HG03520 (cell line): ENCODE results near the gene SERPINA9.
"Not testable (repeated sequence)": the region's sequence is repeated elsewhere in the genome, so short reads cannot be mapped to it uniquely, and the experiment has no call there.

Source experiments
- ATAC-seq: cut with Tn5 transposase; IDR thresholded peaks from one replicate; pipeline ENCODE4 v1.9.1; 2021; ENCODE audit warnings: mild to moderate bottlenecking, moderate library complexity; ENCODE audit not compliant: unreplicated experiment

The SERPINA9 gene

GRCh38 chr14:94486883-94487282 is 10.9 kb upstream of the SERPINA9 start:
- no peak for ATAC-seq

DNA sequence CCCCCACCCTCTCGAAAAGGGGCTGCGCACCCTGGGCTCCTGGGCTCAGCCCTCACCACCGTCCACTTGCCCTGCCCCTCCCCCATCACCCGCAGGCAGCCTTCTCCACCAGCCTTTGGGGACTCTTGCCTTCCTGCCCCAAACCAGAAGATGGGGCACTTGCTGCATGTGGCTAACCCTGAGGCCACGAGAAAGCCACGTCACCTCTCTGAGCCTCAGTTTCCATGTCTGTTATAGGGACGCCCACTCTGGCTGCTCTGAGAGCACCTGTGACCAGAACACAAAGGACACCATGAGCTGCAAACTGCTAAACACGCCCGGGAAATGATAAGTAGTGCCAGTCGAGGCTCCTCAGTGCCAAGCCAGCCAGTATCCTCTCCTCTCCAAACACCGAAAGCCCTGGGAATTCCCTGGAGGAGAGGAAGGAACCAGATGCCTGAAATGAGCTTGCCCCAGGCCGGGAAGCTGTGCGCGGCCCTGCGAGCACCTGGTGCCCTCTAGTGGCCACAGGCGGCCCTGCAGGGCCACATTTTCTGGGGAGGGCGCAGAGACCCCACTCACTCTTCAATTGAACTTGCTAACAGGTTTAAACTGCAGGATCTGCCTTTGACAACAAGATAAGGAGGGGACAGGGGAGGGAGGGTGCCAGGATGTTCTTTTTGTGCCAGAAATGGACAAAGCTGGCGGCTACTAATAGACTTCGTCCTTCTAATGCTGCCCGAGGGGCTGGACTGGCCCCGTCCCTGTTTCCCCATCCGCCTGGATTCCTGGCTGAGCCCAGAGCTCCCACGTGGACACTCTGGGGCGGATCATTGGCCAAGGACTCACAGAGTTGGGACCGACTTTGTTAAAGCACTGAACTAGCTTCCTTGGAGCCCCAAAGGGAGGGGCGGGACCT is 10.2 kb upstream of the SERPINA9 start:
- no peak for ATAC-seq

- ATAC-seq, result no peak
These were observed 8.5 kb upstream of the SERPINA9 start for GRCh38 chr14:94484481-94484880.

GRCh38 chr14:94483729-94484275 is 7.8 kb upstream of the SERPINA9 start:
- ATAC-seq, result no peak

DNA sequence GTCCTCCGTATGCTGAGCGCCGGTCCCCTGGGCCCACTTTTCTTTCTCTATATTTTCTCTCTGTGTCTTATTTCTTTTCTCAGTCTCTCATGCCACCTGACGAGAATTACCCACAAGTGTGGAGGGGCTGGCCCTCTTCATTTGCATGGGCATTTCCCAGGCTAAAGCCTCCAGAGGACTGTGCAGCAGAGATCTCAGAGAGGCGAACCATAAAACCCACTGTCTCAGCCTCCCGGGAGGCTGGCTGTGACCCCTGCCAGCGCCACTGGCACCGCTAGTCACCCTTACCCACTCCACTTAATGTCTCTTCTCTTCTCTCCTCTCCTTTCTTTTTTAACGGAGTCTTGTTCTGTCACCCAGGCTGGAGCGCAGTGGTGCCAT is 7.1 kb upstream of the SERPINA9 start:
- ATAC-seq, result no peak

- ATAC-seq, result not testable (repeated sequence)
These were observed 6.4 kb upstream of the SERPINA9 start for GRCh38 chr14:94482132-94483070.

DNA sequence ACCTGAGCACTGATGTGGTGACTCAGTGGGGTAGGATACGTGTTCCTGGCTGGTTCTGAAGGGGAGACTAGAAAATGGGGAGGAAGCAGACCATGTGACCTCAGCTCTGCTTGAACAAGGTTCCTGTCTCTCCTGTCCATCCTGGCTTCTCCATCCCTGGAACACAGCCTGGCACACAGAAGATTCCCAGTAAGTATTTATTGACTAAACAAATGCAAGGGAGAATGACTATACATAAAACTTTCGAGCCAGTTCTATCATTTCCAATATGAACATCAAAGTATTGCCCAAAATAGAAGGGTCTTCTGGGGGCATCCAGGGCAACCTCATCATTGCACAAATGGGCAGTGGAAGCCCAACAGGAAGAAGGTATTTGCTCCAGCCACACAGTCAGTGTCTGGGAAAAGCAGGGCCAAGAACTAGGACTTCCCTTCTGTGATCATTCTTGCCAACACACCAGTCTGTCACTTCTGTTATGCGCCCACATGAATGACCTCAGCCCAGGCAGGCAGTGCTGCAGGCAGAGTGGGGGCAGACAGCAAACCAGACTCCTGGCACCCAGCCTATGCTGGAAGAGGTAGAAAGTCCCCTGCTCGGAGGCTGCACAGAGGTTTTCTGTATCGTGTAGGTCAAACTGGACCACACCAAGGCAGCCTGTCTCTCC is 5.6 kb upstream of the SERPINA9 start:
- no peak for ATAC-seq

- ATAC-seq, result no peak
These were observed 4.8 kb upstream of the SERPINA9 start for GRCh38 chr14:94480809-94481208.

- no peak for ATAC-seq
These were observed 2.4 kb upstream of the SERPINA9 start for GRCh38 chr14:94478420-94478819.

GRCh38 chr14:94474581-94475031 is 1.4 kb downstream of the SERPINA9 start:
- no peak for ATAC-seq

DNA sequence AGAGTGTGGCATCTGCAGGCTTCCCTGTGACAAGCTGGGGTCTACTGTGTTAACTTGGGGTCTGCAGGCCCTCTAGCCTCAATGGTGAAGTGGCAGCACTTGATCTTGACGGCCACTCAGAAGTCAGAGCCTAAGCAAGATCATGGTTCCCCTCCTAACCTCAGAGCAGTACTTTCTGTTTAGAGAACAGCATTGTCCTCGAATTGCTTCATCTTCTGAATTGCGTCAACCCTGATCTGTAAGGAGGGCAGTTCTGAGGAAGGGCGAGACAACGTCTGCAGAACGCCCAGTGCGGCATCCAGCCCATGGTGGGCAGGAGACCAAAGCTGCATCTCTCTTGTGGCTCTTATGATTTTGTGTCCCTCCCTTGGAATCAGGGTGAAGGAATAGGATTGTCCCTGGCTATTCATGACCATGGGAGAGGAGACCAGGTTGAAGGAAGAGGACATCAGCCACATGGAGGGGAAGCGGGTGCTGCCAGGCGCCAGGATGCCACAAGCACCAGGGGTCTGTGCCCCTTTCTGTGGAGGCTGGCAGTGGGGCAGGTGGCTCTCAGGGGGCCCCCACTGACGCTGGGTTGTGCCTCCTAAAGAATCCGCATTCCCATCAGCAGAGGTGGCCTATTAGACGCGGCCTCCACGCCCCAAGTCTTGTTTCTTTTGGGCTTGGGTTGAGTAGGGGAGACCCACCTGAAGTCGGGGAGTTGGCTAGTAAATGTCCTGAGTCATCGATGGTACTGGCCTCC is 2.2 kb downstream of the SERPINA9 start:
- no peak for ATAC-seq

DNA sequence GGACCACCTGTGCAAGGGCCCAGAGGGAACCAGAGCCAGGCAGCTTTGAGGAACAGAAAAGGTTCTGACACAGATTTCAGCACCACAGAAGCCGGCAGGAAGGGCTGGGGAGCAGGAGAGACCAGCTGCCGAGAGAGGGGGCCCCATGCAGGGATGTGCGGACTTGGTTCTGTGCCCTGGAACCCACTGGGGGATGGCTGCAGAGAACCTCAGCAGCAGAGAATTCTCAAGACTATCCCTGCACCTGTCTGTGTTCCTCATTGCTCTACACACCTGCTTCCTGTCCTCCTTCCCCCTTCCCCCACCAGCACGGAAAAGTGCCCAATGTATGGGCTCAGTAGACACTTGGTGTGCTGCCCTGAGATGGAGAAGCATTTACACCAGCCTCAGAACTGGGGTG is 3.2 kb downstream of the SERPINA9 start:
- ATAC-seq, result no peak

DNA sequence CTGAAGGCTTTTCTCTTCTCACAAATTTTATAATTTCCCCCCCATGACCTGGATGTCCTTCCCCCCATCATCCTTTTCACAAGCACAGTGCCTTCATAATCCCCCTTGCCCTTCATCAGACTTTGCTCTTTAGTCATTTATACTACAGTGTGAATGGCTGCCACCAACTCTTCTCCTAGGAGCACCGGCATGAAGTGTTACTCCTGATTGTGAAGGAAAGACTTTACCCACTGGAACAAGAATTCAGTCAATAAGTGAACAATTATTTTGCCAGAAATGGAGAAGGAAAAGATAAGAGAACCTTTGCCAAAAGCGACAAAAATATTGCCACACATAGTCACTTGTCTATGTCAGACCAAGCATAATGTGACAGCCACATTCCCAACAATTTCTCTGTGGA is 5.0 kb downstream of the SERPINA9 start:
- no peak for ATAC-seq

GRCh38 chr14:94470311-94470710 is 5.7 kb downstream of the SERPINA9 start:
- no peak for ATAC-seq

- ATAC-seq, result no peak
These were observed 6.7 kb downstream of the SERPINA9 start for GRCh38 chr14:94469261-94469660.

GRCh38 chr14:94467728-94468520 is 8.1 kb downstream of the SERPINA9 start:
- no peak for ATAC-seq

DNA sequence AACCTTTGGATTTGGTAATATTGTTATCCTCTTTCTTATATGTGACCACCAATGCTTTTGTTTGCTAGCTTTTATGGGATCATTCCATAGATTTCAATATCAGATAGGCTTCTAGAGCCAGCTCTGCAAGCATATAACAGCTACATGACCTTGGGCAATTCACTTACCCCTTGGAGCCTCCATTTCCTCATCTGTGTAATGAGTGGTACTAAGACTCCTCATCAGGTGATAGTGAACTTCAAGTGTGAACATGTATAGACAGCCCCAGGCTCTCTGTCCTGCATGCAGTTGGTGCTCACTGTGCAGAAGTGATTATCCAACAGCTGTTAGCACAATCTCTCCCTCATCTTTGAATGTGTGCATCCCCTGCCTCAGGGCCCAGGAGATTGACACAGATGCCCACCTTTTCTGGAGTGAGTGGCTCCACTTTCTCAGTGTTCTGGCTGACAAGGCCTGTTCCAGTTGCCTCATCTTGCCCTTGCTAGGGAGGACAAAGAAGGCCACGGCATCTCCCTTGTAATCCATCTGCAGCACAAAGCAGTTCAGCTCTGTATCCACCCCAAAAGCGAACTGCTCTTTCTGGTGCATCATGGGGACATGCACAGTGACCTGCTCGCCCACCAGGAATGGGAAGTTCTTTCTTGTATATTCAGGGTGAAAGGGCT is 9.2 kb downstream of the SERPINA9 start:
- ATAC-seq, result no peak

GRCh38 chr14:94465042-94465441 is 11.0 kb downstream of the SERPINA9 start:
- no peak for ATAC-seq

DNA sequence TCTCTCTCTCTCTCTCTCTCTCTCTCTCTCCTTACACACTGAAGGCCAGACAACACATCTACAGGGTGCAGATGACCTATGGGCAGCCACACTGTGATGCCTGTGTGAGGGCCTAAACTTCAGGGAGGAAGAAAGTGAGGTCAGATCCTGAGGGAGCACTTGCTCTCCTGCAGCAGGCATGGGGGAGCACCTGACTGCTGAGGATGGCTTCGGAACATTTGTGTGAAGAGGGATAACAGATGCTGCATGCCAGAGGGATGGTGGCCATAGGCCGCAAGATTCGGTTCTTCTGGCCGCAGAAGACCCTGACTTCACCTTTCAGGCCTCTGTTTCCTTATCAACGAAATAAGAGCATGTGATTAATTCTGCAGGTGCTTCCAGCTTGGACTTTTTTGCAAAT is 11.7 kb downstream of the SERPINA9 start:
- no peak for ATAC-seq
